GM18909 (cell line): Measurements from ENCODE around the gene ANKK1.

Source experiments
- ATAC-seq: cut with Tn5 transposase; IDR thresholded peaks from one replicate; pipeline ENCODE4 v1.9.1; 2021; ENCODE audit warnings: mild to moderate bottlenecking; ENCODE audit not compliant: unreplicated experiment, poor library complexity

ANKK1 gene

GRCh38 chr11:113405724-113406478 is 18.3 kb downstream of the ANKK1 start:
- no peak for ATAC-seq

- no peak for ATAC-seq
Measured at GRCh38 chr11:113407163-113407562, 19.6 kb downstream of the ANKK1 start.

GRCh38 chr11:113408206-113408605 is 20.6 kb downstream of the ANKK1 start:
- ATAC-seq, result no peak

- ATAC-seq, result no peak
Measured at GRCh38 chr11:113408887-113409286, 21.3 kb downstream of the ANKK1 start.

- no peak for ATAC-seq
Measured at GRCh38 chr11:113409526-113409925, 21.9 kb downstream of the ANKK1 start.

- ATAC-seq, result no peak
Measured at GRCh38 chr11:113410414-113411135, 23.0 kb downstream of the ANKK1 start.

- ATAC-seq, result no peak
Measured at GRCh38 chr11:113411536-113411935, 24.0 kb downstream of the ANKK1 start.

- no peak for ATAC-seq
Measured at GRCh38 chr11:113412675-113413074, 25.1 kb downstream of the ANKK1 start.

GRCh38 chr11:113415343-113415742 is 27.8 kb downstream of the ANKK1 start:
- ATAC-seq, result no peak

GRCh38 chr11:113417428-113417827 is 29.8 kb downstream of the ANKK1 start:
- no peak for ATAC-seq

GRCh38 chr11:113419454-113420003 is 31.9 kb downstream of the ANKK1 start:
- no peak for ATAC-seq

- no peak for ATAC-seq
Measured at GRCh38 chr11:113420808-113421207, 33.2 kb downstream of the ANKK1 start.

- no peak for ATAC-seq
Measured at GRCh38 chr11:113426686-113427085, 39.1 kb downstream of the ANKK1 start.

GRCh38 chr11:113431746-113432145 is 44.2 kb downstream of the ANKK1 start:
- ATAC-seq, result no peak

- no peak for ATAC-seq
Measured at GRCh38 chr11:113435190-113435968, 47.8 kb downstream of the ANKK1 start.

- no peak for ATAC-seq
Measured at GRCh38 chr11:113436672-113437252, 49.2 kb downstream of the ANKK1 start.

GRCh38 chr11:113440816-113441215 is 53.2 kb downstream of the ANKK1 start:
- no peak for ATAC-seq

GRCh38 chr11:113444502-113445123 is 57.0 kb downstream of the ANKK1 start:
- no peak for ATAC-seq

GRCh38 chr11:113446112-113446511 is 58.5 kb downstream of the ANKK1 start:
- no peak for ATAC-seq

GRCh38 chr11:113446938-113447337 is 59.4 kb downstream of the ANKK1 start:
- ATAC-seq, result no peak
